ENCODE data around the gene STK11IP.

DNA sequence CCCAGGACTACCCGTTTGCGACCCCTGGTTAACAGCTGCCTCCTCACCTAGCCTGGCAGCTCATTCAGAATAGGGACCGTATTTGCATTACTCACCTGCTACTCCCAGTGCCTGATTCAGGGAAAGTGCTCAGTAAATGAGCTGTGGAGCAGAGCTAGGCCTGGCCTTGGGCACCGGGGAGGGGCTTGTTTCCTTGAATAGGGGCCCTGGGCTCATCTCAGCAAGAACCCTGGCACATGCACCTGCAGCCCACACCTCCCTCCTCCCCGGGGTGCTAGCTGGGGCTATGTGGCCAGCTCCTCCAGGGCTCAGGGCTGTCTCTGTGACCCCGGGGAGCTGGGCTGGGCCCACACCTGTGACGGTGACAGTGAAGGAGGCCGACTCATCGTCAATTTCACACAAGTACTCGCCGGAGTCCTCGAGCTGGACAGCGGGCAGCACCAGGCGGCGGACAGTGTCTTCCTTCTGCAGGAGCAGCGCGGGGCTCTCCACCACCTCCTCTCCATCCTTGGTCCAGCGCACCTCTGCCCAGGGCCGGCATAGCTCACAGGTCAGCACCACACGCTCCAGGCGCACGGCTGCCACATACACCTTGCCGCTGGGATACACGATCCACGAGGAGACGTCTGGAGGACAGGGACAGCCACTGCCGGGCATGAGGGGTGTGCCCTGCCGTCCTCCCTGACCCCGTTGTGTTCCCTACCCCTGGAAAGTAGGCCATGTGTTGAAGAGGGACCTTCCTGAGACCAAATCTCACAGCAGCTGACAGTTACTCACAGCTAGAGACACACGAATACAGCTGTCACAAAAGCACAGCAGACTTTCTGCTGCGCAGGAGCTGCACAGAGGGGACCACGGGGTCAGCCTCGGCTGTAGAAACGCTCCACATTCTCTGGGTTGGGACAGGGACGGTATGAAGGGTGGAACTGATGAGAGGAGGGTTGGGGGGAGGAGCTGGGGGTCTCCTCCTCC lies 35.3 kb upstream of the STK11IP start:
- TF ChIP-seq NR2C2 (IDR thresholded peaks at IDR 0.05; ENCODE audit: borderline replicate concordance, control insufficient read depth, insufficient read length, low read depth) (no peak), EP300 (IDR thresholded peaks at IDR 0.05; ENCODE audit: borderline replicate concordance in 1 of 2, control insufficient read depth in 1 of 2, low read depth in 2 of 2, low read length in 2 of 2) (no peak), IKZF1 (conservative IDR thresholded peaks at IDR 0.05) (no peak)
- TF ChIP-seq, protein P1, sequence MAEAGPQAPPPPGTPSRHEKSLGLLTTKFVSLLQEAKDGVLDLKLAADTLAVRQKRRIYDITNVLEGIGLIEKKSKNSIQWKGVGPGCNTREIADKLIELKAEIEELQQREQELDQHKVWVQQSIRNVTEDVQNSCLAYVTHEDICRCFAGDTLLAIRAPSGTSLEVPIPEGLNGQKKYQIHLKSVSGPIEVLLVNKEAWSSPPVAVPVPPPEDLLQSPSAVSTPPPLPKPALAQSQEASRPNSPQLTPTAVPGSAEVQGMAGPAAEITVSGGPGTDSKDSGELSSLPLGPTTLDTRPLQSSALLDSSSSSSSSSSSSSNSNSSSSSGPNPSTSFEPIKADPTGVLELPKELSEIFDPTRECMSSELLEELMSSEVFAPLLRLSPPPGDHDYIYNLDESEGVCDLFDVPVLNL (IDR thresholded peaks at IDR 0.05; ENCODE audit: low read depth, low read length), result no peak
- TF ChIP-seq, protein P2, sequence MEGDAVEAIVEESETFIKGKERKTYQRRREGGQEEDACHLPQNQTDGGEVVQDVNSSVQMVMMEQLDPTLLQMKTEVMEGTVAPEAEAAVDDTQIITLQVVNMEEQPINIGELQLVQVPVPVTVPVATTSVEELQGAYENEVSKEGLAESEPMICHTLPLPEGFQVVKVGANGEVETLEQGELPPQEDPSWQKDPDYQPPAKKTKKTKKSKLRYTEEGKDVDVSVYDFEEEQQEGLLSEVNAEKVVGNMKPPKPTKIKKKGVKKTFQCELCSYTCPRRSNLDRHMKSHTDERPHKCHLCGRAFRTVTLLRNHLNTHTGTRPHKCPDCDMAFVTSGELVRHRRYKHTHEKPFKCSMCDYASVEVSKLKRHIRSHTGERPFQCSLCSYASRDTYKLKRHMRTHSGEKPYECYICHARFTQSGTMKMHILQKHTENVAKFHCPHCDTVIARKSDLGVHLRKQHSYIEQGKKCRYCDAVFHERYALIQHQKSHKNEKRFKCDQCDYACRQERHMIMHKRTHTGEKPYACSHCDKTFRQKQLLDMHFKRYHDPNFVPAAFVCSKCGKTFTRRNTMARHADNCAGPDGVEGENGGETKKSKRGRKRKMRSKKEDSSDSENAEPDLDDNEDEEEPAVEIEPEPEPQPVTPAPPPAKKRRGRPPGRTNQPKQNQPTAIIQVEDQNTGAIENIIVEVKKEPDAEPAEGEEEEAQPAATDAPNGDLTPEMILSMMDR (IDR thresholded peaks at IDR 0.05 in 2 of 3, conservative IDR thresholded peaks at IDR 0.05 in 1 of 3; ENCODE audit: control insufficient read depth in 2 of 3, extremely low read depth in 1 of 3, insufficient read depth in 1 of 3, low read depth in 3 of 3, low read length in 3 of 3), result no peak
